ENCODE measurements around the gene YEATS4.
A peak's percentile ranks its signal among the peaks of the same experiment; 100 is the strongest.
"Not testable (repeated sequence)": the region's sequence is repeated elsewhere in the genome, so short reads cannot be mapped to it uniquely, and the experiment has no call there.

The YEATS4 gene

DNA sequence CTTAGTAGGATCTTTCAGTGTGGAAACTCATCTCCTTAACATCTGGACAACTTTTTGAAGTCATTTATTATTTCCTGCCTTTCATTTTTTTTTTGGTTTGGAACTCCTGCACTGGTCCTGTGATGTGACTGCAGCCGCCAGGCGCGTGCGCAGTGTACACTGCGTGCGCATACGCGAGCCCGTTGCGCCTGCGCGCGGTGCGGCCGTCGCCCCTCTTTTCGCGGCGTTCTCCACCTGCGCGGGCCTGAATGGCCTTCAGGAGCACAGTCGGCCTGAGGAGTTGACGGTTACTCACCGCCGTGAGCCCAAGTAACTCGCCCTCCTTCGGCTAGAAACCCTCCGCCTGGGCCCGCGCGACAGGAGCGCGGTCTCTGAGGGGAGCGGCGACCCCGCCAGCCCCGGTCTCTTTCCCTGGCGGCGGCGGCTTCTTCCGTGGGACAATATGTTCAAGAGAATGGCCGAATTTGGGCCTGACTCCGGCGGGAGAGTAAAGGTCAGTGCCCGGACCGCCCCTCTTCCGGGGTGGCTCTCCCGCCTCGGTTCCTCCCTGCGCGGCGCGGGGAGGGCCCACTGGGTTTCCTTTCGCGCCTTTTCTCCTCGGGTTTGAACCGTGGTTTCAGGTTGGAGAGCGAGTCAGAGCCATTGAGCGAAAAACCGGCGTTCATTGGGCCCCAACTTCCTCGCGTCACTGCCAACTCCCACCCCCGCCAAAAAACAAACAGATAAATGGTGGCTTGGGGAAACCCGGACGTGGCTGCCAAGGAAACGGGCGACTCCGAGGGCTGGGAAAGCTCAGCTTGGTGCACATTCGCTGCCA, at the start of gene YEATS4:
TSS of gene YEATS4 (plus strand) at position 213 of the 817 bp plus-strand sequence. CDS start at position 443, 230 bp downstream.
- in situ Hi-C loops (cut with HindIII; ENCODE audit: low pct_ligation_motif_present, low pct_unique_long_range_greater_than_20kb, low sequenced_read_pairs), result no loop called here
- DNase-seq, result peak; percentile 99

DNA sequence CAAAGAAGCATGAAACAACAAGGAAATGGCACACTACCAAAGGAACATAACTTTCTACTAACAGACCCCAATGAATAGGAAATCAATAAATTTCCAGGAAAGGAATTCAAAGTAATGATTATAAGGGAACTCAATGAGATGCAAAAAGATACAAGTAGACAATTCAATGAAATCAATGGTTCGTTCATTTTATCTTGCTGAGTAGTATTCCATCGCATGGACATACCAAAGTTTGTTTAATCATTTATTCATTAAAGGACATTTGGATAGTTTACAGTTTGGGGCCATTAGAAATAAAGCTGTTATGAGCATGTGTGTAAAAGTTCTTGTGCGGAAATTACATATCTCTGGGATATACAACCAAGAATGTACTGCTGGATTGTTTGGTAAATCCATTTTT, 46.3 kb upstream of the YEATS4 start:
- in situ Hi-C loops (cut with HindIII; ENCODE audit: low pct_ligation_motif_present, low pct_unique_long_range_greater_than_20kb, low sequenced_read_pairs), result no loop called here
- DNase-seq, result no peak

DNA sequence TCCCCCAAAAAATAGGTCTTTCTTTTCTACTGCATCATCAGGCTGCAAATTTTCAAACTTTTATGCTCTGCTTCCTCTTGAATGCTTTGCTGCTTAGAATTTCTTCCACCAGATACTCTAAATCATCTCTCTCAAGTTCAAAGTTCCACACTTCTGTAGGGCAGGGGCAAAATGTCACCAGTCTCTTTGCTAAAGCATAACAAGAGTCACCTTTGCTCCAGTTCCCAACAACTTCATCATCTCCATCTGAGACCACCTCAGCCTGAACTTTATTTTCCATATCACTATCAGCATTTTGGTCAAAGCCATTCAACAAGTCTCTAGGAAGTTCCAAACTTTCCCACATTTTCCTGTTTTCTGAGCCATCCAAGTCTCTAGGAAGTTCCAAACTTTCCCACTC, 42.8 kb upstream of the YEATS4 start:
- in situ Hi-C loops (cut with HindIII; ENCODE audit: low pct_ligation_motif_present, low pct_unique_long_range_greater_than_20kb, low sequenced_read_pairs); DNase-seq: not testable (repeated sequence)

DNA sequence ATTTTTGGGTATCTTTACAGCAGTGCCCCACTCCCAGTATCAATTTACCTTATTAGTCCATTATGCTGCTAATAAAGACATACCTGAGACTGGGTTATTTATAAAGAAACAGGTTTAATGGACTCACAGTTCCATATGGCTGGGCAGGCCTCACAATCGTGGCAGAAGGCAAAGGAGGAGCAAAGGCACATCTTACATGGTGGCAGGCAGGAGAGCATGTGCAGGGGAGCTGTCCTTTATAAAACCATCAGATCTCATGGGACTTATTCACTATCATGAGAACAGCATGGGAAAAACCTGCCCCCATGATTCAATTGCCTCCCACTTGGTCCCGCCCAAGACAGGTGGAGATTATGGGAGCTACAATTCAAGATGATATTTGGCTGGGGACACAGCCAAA, 42.3 kb upstream of the YEATS4 start:
- DNase-seq; in situ Hi-C loops (cut with HindIII; ENCODE audit: low pct_ligation_motif_present, low pct_unique_long_range_greater_than_20kb, low sequenced_read_pairs): not testable (repeated sequence)

DNA sequence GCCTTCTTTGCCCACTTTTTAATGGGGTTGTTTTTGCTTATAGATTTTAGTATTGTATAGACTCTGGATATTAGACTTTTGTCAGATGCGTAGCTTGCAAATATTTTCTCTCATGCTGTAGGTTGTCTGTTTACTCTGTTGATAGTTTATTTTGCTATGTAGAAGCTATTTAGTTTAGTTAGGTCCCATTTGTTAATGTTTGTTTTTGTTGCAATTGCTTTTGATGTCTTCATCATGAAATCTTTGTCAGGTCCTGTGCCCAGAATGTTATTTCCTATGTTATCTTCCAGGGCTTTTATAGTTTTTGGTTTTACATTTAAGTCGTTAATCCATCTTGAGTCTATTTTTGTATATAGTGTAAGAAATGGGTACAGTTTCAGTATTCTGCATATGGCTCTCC, 41.3 kb upstream of the YEATS4 start:
- in situ Hi-C loops (cut with HindIII; ENCODE audit: low pct_ligation_motif_present, low pct_unique_long_range_greater_than_20kb, low sequenced_read_pairs), result no loop called here
- DNase-seq, result no peak

DNA sequence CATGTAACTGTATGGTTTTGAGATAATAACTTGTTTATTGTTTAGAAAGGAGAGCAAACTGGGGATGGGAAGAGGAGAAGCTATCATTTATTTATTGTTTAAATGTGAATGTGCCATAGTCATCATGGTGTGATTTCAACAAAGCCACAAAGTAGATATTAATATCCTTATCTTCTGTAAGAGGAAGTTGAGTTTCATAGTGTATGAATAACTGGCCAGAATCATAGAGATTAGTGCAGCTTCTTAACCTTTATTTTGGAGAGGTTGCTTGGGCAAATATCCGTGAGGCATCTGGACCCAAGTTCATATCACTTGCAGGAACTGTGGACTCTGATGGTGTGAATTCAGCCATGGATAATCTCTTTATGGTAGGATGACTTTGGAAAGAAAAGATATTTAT, 38.2 kb upstream of the YEATS4 start:
- in situ Hi-C loops (cut with HindIII; ENCODE audit: low pct_ligation_motif_present, low pct_unique_long_range_greater_than_20kb, low sequenced_read_pairs), result no loop called here
- no peak for DNase-seq

DNA sequence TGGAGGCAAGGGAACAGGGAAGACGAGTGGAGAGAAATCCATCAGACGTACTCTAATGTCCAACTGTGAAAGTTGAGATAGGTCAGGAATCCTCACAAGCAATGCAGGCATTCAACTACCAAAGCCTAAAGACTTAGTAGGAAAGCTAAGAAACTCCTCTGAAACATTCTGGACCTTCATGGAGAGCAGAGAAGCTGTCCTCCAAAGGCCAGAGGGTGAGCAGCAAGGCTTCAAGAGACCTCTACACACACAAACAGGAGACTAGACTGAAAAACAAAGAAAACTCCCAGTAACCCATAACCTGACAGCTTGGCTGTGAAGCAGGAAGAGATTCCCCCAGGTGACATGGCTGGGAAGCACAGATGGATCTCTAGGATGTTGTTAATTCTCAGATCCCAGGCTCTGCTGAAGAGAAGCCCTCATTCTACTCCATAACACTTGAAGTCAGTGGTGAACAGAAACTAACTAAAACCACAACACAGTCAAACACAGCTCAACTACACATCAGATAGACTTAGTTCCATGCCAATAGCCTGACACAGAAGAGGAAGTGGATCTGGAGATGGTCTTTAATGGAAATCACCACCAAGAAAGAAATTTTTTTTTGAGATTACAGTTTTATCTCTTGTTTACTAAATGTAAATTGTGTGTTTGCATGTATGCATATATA, 34.6 kb upstream of the YEATS4 start:
- in situ Hi-C loops (cut with HindIII; ENCODE audit: low pct_ligation_motif_present, low pct_unique_long_range_greater_than_20kb, low sequenced_read_pairs), result no loop called here
- no peak for DNase-seq

DNA sequence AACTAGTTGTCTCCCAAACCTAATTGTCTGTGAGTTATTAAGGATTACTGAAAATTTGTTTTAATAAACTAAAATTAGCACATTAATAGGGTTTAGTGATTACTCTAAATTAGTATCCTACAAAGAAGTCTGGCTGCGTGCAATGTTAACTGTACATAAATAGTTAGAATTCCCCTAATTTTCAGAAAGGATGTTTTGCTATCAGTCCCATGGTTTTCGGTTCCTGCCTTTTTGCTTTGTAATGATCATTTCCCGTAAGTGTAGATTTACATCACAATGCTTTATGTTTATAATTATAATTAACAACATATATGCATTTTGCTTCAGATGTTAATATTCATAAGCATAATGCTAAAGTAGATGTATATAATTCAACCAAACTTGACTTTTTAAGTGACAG, 31.1 kb upstream of the YEATS4 start:
- in situ Hi-C loops (cut with HindIII; ENCODE audit: low pct_ligation_motif_present, low pct_unique_long_range_greater_than_20kb, low sequenced_read_pairs), result no loop called here
- no peak for DNase-seq

DNA sequence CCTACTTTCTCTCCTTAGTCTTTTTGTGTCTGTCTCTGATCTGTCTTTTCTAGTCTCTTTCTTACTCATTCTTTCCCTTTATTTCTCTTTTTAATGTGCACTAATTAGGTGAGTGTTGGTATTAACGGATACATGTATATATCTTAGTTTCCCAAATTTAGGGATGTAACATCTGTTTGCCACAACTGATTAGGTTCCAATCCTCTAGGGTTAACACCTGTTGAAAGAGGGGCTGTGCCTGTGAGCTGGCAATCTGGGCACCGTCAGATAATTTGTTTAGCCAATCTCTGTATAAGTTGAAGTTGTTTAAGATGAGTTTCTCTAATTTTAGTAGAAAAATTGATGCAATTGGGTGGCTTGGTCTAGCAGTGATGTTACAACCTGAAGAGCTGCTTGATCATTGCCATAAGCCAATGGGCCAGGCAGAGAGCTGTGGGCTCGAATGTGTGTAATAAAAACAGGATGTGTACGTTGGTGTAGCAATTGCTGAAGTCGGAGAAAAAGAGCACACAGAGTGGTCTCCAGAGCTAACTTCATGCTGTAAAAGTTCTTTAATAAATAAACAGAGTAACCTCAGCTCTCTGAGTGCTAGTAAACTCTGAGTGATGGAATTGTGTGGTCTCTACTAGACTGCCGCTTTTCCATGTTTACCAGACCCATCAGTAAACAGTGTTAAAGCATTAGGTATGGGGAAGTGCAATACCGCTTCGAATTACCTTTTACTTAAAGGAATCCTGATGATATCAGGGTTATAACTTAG, 29.7 kb upstream of the YEATS4 start:
- in situ Hi-C loops (cut with HindIII; ENCODE audit: low pct_ligation_motif_present, low pct_unique_long_range_greater_than_20kb, low sequenced_read_pairs), result no loop called here
- DNase-seq, result no peak

DNA sequence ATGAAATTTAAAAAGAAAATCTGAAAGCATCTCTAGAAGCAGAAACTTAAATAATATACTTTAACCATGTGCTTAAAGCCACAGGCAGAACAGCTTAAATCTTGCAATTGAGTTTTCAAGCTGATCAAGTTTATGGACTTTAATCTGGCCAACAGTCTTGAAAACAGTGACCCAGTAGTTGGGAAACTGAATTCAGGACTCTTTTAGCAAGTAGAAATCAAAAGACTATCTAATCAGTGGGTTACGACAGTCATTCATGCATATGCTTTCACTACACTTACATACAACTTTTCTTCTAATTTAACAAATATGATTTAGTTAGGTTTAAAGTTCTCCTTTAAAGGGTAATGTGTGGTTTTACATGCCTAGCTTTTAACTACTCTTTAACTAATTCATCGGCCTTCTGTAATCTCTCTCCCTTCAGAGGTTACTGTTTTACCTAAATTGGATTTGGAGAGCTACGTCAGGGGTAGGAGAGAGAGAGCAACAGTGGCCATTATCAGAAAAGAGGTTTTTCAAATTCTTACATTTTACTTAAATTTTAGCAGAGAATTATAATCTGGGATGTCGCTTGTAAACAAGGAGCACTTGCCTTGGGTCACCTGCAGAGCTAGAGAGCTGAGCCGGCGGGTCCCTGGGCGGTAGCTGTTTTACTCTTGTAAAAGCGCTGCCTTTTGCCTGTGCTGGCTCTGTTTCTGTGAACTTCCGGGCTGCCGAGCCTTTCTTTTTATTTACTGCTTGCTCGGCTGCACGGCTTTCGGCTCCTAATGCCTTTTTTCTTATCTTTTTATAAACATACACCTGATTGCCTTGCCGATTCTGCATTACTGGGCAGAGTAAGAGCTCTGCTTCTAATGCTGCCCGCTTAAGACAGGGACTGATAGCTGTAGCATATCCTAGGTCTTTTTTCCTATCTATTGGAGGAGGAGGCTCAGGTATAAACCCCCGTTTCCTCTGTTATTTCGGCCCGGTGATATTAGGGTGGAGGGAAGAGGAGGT, 28.8 kb upstream of the YEATS4 start:
- in situ Hi-C loops (cut with HindIII; ENCODE audit: low pct_ligation_motif_present, low pct_unique_long_range_greater_than_20kb, low sequenced_read_pairs), result no loop called here
- DNase-seq, result peak; percentile 50

DNA sequence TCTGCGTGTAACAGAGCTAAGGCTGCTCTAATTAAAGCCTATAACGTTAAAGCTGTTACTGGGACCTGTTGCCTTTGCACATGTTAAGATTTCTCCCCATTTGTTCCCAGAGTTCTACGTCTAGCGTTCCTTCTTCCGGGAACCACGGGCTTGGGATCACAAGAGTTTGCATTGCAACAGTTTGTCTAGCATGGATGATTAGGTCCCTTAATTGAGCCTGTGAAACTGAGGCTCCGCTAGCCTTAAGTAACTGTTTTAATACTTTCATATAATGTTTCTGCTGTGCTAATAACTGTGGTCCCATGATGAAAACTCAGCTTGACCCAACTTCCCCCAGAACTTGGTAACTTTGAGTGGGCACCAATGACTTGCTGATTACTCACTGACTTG, 28.0 kb upstream of the YEATS4 start:
- no peak for DNase-seq
- in situ Hi-C loops (cut with HindIII; ENCODE audit: low pct_ligation_motif_present, low pct_unique_long_range_greater_than_20kb, low sequenced_read_pairs), result no loop called here

DNA sequence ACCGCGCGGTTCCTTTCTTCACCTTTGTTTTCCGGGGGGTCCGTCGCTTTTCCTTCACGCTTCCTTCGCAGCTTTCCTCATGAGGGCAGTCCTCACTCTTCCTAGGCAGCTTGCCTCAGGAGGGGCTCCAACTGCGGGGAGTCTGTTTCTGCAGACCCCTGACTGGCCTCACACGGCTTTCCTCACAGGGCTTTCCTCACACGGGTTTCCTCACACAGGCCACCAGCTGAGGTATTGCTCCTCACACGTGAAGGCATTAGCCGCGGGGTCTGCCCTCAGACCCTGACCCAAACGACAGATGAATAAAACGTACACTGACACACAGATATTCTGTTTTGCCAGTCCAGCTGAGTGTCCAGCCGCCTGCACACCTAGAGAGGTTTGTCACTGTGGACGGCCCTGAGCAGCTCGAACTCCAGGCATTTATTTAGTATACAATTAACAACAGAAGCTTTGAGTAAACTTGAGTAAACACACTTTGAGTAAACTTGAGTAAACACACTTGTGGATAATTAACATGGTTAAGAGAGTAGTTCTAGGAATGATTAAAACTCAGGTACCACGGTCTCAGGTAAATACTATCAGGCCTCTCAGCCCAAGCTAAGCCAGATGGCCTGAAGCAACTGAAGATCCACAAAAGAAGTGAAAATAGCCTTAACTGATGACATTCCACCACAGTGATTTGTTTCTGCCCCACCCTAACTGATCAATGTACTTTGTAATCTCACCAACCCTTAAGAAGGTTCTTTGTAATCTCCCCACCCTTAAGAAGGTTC, 27.4 kb upstream of the YEATS4 start:
- DNase-seq, result no peak
- in situ Hi-C loops (cut with HindIII; ENCODE audit: low pct_ligation_motif_present, low pct_unique_long_range_greater_than_20kb, low sequenced_read_pairs), result no loop called here

DNA sequence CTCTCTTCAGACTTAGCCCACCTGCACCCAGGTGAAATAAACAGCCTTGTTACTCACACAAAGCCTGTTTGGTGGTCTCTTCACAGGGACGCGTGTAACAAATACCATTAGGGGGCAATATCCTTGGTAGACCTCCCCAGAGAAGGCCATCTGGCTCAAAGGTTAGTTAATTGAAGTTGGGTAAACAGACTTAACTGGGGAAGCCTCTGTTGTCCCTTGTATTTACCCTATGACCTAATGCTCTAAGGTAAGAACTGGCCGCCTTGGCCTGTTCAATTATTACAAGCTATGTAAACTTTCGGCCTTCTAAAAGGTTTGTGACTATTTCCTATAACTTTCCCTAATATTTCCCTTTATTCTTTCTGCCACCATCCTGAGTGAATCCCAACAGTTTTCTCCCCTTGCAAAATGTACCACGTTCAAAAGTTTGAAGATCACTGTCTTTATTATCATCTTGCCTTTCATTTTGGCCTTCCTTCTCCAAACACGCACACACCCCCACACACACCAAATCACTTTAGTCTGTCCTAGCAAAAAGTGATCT, 26.7 kb upstream of the YEATS4 start:
- in situ Hi-C loops (cut with HindIII; ENCODE audit: low pct_ligation_motif_present, low pct_unique_long_range_greater_than_20kb, low sequenced_read_pairs), result no loop called here
- no peak for DNase-seq

DNA sequence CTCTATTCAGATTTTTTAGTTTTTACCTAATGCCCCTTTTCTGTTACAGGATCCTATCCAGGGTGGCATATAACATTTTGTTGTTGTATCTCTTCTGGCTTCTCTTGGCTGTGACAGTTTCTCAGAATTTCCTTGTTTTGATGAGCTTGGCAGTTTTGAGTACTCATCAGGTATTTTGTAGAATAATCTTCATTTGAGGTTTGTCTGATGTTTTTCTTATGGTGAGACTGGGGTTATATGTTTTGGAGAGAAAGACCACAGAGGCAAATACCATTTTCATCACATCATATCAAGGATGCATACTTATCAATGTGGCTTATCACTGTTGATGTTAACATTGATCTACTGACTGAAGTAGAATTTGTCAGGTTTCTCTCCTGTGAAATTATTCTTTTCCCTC, 25.4 kb upstream of the YEATS4 start:
- in situ Hi-C loops (cut with HindIII; ENCODE audit: low pct_ligation_motif_present, low pct_unique_long_range_greater_than_20kb, low sequenced_read_pairs), result no loop called here
- DNase-seq, result no peak

DNA sequence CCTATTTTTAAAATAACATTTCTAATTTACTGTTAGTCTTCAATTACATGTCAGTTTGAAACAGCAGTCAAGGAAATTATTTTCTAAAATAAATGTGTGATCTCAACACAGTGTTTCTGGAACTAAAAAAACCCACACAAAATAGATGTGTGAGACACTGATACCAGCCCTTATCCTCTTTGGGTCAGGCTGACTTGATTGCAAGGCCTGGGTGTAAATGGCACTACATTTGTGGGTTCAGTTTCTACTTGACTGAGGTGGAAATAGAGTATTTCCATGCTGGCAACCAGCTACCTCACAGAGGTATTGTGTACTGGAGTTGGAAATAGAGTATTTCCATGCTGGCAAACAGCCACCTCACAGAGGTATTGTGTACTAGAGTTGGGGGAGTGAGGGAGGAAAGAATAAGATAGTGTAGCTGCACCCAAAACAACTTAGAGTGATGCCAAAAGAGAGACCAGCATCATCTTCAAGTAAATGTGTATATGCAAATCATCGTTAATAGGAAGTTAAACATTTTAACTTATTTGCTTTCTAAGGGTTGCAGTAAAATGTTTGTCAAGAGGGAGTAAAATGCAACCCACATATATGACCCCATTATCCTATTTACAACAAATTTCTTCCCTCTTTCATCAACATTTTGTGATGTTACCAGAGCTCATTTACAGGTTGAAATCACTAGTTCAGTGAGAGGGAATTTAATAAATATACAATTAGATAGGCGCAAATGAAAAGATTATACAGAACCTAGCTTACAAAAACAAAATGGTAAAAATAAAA, 22.0 kb upstream of the YEATS4 start:
- DNase-seq, result no peak
- in situ Hi-C loops (cut with HindIII; ENCODE audit: low pct_ligation_motif_present, low pct_unique_long_range_greater_than_20kb, low sequenced_read_pairs), result no loop called here

DNA sequence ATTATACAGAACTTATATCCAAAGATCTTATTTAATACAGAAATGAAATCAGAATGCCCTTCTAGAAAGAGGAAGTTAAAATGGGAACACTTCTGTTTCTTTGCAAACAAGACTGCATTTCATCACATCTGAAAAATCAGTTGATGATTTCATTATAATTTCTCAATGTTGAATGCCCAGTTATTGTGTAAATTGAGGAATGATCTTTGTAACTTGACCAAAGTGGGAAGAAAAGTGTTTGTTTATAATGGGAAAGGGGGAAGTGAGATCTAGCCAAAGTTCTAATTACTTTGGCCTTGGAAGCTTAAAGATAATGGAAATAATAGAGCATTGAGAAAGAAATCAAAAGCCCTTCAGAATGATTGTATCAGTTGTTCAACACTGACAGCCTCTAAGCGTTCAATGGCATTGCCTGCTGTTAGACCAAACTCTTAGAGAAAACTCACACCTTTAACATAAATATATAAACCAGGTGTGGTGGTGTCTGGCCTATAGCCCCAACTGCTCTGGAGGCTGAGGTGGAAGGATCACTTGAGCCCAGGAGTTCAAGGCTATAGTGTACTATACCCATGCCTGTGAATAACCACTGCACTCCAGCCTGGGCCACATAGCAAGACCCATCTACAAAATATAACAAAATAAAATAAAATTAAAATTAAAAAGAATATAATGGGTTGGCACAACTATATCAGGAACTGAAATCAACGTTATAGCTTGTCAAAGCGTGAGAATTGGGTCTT, 21.3 kb upstream of the YEATS4 start:
- DNase-seq, result no peak
- in situ Hi-C loops (cut with HindIII; ENCODE audit: low pct_ligation_motif_present, low pct_unique_long_range_greater_than_20kb, low sequenced_read_pairs), result no loop called here
